ENCODE results near the gene DCX. TPM values are rescaled to one million over a fixed set of nuclear protein-coding genes. Genes with fewer than 3 reads are reported as not detected.

Gene DCX
- total and polyA plus RNA-seq, 2 experiments from 2014 or later, result 0.66 to 3.0 TPM

DNA sequence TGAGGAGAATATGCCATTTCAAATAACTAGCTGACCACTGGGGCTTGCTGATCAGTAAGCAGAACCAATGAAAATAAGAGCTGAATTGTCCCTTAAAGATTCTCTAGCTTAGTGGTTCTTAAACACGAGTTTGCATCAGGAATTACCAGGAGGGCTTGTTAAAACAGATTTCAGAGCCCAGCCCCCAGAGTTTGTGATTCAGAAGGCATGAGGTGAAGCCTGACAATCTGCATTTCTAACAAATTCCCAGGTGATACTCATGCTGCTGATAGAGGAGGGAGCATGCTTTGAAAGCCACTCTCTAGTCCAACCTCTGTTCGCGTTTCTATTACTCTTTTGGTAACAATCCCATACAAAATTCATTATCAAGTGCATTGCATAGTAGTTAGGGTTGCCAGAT is 35.5 kb downstream of the DCX start:
- H3F3A ChIP-seq (replicated peaks; ENCODE audit: low read depth), result no peaks in the 10 kb centered on the region
- no peaks in the 10 kb centered on the region for H3K36me3 ChIP-seq (ENCODE audit: insufficient read depth)
- H3K79me2 ChIP-seq (replicated peaks; ENCODE audit: insufficient read depth), result no peaks in the 10 kb centered on the region
- Mint-ChIP-seq H3K27me3 (ENCODE audit: insufficient read depth, low read depth, poor library complexity) (no peaks in the 10 kb centered on the region), H3K4me1 (peaks cover 20% of the 10 kb centered on the region), H3K36me3 (ENCODE audit: low read depth) (no peaks in the 10 kb centered on the region), H3K4me3 (no peak overlapping the region), H3K27ac (no peak overlapping the region), H3K9me3 (no peaks in the 10 kb centered on the region)
- H3K4me2 ChIP-seq, result no peak overlapping the region
- H2AFZ ChIP-seq, result no peak overlapping the region
- no peak overlapping the region for H3K27ac ChIP-seq (ENCODE audit: low read depth)
- DNase-seq (ENCODE audit: low spot score) (no peak), ATAC-seq (no peak)
- no peak for TF ChIP-seq JUNB (IDR thresholded peaks at IDR 0.05; ENCODE audit: unreplicated experiment)
- no peak for TF ChIP-seq ZNF114 (CRISPR knock-in tag; IDR thresholded peaks at IDR 0.05)
- TF ChIP-seq, protein P1, sequence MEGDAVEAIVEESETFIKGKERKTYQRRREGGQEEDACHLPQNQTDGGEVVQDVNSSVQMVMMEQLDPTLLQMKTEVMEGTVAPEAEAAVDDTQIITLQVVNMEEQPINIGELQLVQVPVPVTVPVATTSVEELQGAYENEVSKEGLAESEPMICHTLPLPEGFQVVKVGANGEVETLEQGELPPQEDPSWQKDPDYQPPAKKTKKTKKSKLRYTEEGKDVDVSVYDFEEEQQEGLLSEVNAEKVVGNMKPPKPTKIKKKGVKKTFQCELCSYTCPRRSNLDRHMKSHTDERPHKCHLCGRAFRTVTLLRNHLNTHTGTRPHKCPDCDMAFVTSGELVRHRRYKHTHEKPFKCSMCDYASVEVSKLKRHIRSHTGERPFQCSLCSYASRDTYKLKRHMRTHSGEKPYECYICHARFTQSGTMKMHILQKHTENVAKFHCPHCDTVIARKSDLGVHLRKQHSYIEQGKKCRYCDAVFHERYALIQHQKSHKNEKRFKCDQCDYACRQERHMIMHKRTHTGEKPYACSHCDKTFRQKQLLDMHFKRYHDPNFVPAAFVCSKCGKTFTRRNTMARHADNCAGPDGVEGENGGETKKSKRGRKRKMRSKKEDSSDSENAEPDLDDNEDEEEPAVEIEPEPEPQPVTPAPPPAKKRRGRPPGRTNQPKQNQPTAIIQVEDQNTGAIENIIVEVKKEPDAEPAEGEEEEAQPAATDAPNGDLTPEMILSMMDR (conservative IDR thresholded peaks at IDR 0.05; ENCODE audit: low read depth in 2 of 2), result no peak
- no peak for TF ChIP-seq STAT1 (IDR thresholded peaks at IDR 0.05; ENCODE audit: unreplicated experiment)
- TF ChIP-seq, protein P2, sequence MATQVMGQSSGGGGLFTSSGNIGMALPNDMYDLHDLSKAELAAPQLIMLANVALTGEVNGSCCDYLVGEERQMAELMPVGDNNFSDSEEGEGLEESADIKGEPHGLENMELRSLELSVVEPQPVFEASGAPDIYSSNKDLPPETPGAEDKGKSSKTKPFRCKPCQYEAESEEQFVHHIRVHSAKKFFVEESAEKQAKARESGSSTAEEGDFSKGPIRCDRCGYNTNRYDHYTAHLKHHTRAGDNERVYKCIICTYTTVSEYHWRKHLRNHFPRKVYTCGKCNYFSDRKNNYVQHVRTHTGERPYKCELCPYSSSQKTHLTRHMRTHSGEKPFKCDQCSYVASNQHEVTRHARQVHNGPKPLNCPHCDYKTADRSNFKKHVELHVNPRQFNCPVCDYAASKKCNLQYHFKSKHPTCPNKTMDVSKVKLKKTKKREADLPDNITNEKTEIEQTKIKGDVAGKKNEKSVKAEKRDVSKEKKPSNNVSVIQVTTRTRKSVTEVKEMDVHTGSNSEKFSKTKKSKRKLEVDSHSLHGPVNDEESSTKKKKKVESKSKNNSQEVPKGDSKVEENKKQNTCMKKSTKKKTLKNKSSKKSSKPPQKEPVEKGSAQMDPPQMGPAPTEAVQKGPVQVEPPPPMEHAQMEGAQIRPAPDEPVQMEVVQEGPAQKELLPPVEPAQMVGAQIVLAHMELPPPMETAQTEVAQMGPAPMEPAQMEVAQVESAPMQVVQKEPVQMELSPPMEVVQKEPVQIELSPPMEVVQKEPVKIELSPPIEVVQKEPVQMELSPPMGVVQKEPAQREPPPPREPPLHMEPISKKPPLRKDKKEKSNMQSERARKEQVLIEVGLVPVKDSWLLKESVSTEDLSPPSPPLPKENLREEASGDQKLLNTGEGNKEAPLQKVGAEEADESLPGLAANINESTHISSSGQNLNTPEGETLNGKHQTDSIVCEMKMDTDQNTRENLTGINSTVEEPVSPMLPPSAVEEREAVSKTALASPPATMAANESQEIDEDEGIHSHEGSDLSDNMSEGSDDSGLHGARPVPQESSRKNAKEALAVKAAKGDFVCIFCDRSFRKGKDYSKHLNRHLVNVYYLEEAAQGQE (IDR thresholded peaks at IDR 0.05; ENCODE audit: unreplicated experiment), result no peak
- TF ChIP-seq EZH2 (IDR thresholded peaks at IDR 0.05; ENCODE audit: low read depth, unreplicated experiment), result no peak
- no peak for TF ChIP-seq POLR2AphosphoS5 (IDR thresholded peaks at IDR 0.05; ENCODE audit: low read depth)
- TF ChIP-seq ZNF331 (CRISPR knock-in tag; IDR thresholded peaks at IDR 0.05; ENCODE audit: low read depth), result no peak
- H4K20me1 ChIP-seq (replicated peaks; ENCODE audit: insufficient read depth), result no peaks in the 10 kb centered on the region
- no peak overlapping the region for H3K4me3 ChIP-seq
- no peaks in the 10 kb centered on the region for H3K27me3 ChIP-seq (ENCODE audit: insufficient read depth)
- no peaks in the 10 kb centered on the region for H3K4me1 ChIP-seq (ENCODE audit: insufficient read depth)
- H3K9me2 ChIP-seq (ENCODE audit: insufficient read depth), result no peaks in the 10 kb centered on the region

DNA sequence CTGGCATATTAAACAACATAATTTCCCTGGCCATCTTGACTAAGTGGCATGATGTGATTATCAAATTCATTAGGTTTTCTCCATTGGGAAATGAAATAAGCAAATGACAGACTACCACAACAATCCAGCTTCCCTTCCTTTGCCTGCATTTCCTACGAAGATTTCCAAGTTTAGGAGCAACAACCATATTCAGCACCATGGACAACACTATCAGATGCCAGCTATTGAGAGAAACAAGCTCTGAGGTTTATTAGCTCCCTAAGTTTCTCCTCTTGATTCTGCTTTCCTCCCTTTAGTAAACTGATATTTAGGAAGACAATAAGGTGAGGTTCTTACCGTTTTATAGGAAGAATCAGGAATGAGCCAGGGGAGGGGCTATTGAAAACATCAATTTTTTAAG is 36.2 kb downstream of the DCX start:
- no peak overlapping the region for H3K4me2 ChIP-seq
- ATAC-seq, result no peak; the same call in 2 of the 3 replicates
- no peaks in the 10 kb centered on the region for H3K9me2 ChIP-seq (ENCODE audit: insufficient read depth)
- no peak overlapping the region for H3K27ac Mint-ChIP-seq
- H3K27ac ChIP-seq (ENCODE audit: low read depth), result no peak overlapping the region
- no peaks in the 10 kb centered on the region for H3K27me3 ChIP-seq (ENCODE audit: insufficient read depth)
- no peaks in the 10 kb centered on the region for H3F3A ChIP-seq (replicated peaks; ENCODE audit: low read depth)
- H3K79me2 ChIP-seq (replicated peaks; ENCODE audit: insufficient read depth), result no peaks in the 10 kb centered on the region
- no peaks in the 10 kb centered on the region for H3K27me3 Mint-ChIP-seq (ENCODE audit: insufficient read depth, low read depth, poor library complexity)
- DNase-seq (ENCODE audit: low spot score), result peak; percentile 49
- H4K20me1 ChIP-seq (replicated peaks; ENCODE audit: insufficient read depth), result no peaks in the 10 kb centered on the region
- peaks cover 20% of the 10 kb centered on the region for H3K4me1 Mint-ChIP-seq
- H2AFZ ChIP-seq, result no peak overlapping the region
- H3K36me3 ChIP-seq (ENCODE audit: insufficient read depth), result no peaks in the 10 kb centered on the region
- H3K4me3 ChIP-seq, result no peak overlapping the region
- H3K4me1 ChIP-seq (ENCODE audit: insufficient read depth), result no peaks in the 10 kb centered on the region
- no peak overlapping the region for H3K4me3 Mint-ChIP-seq
- H3K9me3 Mint-ChIP-seq, result no peaks in the 10 kb centered on the region
- no peaks in the 10 kb centered on the region for H3K36me3 Mint-ChIP-seq (ENCODE audit: low read depth)
- TF ChIP-seq, protein P2 (IDR thresholded peaks at IDR 0.05; ENCODE audit: unreplicated experiment), result peak; percentile 85

Data from GM23338 (cell line).